DOHH2 (cell line): Measurements from ENCODE around the gene TMEM229A.

Source experiments
- H3F3A ChIP-seq: fragments of 200-600 bp; sonication (generic), shearing (Covaris generic); 2 replicates; pipeline ENCODE4 v1.6.0; 2016; ENCODE audit warnings: antibody characterized with exemption, mild to moderate bottlenecking; ENCODE audit not compliant: control insufficient read depth, insufficient read depth
- H3K27ac ChIP-seq: fragments of 200-600 bp; sonication (generic); 2 replicates; pipeline ENCODE4 v1.5.1; 2014; ENCODE audit warnings: low read depth, mild to moderate bottlenecking, low read length, moderate library complexity
- H3K27me3 ChIP-seq: fragments of 200-600 bp; sonication (generic); 2 replicates; pipeline ENCODE4 v1.6.1; 2014; ENCODE audit warnings: mild to moderate bottlenecking, low read length, mixed read lengths; ENCODE audit not compliant: control insufficient read depth
- H3K36me3 ChIP-seq: fragments of 200-600 bp; sonication (generic); 2 replicates; pipeline ENCODE4 v1.6.1; 2014; ENCODE audit warnings: mild to moderate bottlenecking, low read length, moderate library complexity, mixed read lengths; ENCODE audit not compliant: control insufficient read depth
- H3K4me1 ChIP-seq: fragments of 200-600 bp; sonication (generic); 2 replicates; pipeline ENCODE4 v1.6.1; 2014; ENCODE audit warnings: mild to moderate bottlenecking, low read length, mixed read lengths; ENCODE audit not compliant: control insufficient read depth
- H3K4me2 ChIP-seq: fragments of 200-600 bp; sonication (generic); 2 replicates; pipeline ENCODE4 v1.6.0; 2014; ENCODE audit warnings: mild to moderate bottlenecking, low read length, moderate library complexity
- H3K4me3 ChIP-seq: fragments of 200-600 bp; sonication (generic); 2 replicates; pipeline ENCODE4 v1.5.1; 2014; ENCODE audit warnings: mild to moderate bottlenecking, low read length, mixed read lengths
- H3K79me2 ChIP-seq: fragments of 200-600 bp; sonication (generic); 2 replicates; pipeline ENCODE4 v1.6.1; 2014; ENCODE audit warnings: mild to moderate bottlenecking, low read length, mixed read lengths; ENCODE audit not compliant: control insufficient read depth
- H3K9me2 ChIP-seq: fragments of 200-600 bp; sonication (generic); replicated peaks from 2 replicates; pipeline ENCODE4 v1.6.1; 2014; ENCODE audit warnings: mild to moderate bottlenecking, low read length, mixed read lengths; ENCODE audit not compliant: control insufficient read depth
- H3K9me3 ChIP-seq: fragments of 200-600 bp; sonication (generic); 2 replicates; pipeline ENCODE4 v1.6.1; 2014; ENCODE audit warnings: antibody characterized with exemption, low read length, mixed read lengths; ENCODE audit not compliant: control insufficient read depth, insufficient read depth
- H4K20me1 ChIP-seq: fragments of 200-600 bp; sonication (generic); 2 replicates; pipeline ENCODE4 v1.6.0; 2014; ENCODE audit warnings: low read depth, mild to moderate bottlenecking, antibody characterized with exemption, low read length, moderate library complexity; ENCODE audit not compliant: control insufficient read depth, insufficient read depth
- CTCF ChIP-seq: fragments of 200-600 bp; sonication (generic); IDR thresholded peaks from one replicate; pipeline ENCODE4 v1.5.1; 2014; ENCODE audit warnings: antibody characterized with exemption, mild to moderate bottlenecking, low read depth, low read length; ENCODE audit not compliant: poor library complexity, severe bottlenecking
- EZH2phosphoT487 ChIP-seq: fragments of 200-600 bp; sonication (generic); IDR thresholded peaks from 2 replicates; pipeline ENCODE4 v1.6.1; 2017; ENCODE audit warnings: borderline replicate concordance, mild to moderate bottlenecking, antibody characterized with exemption, low read length, moderate library complexity, mixed read lengths

TMEM229A gene

GRCh38 chr7:124071843-124072242 is 39.0 kb upstream of the TMEM229A start:
- Histone ChIP-seq H3K4me3 (no peak overlapping the region), H3K4me2 (no peak overlapping the region), H3K27ac (no peak overlapping the region), H3K9me2 (no peaks in the 10 kb centered on the region), H3K79me2 (no peaks in the 10 kb centered on the region), H3K36me3 (no peaks in the 10 kb centered on the region), H3K9me3 (no peaks in the 10 kb centered on the region), H3K27me3 (no peaks in the 10 kb centered on the region), H3F3A (no peaks in the 10 kb centered on the region), H3K4me1 (no peaks in the 10 kb centered on the region), H4K20me1 (no peaks in the 10 kb centered on the region)
- TF ChIP-seq EZH2phosphoT487: no peak
- TF ChIP-seq CTCF: no peak

GRCh38 chr7:124062171-124062570 is 29.3 kb upstream of the TMEM229A start:
- no peak overlapping the region for H3K27ac ChIP-seq
- H4K20me1 ChIP-seq: no peaks in the 10 kb centered on the region
- no peaks in the 10 kb centered on the region for H3K27me3 ChIP-seq
- H3K36me3 ChIP-seq: no peaks in the 10 kb centered on the region
- no peak overlapping the region for H3K4me2 ChIP-seq
- no peaks in the 10 kb centered on the region for H3K9me2 ChIP-seq
- H3K79me2 ChIP-seq: no peaks in the 10 kb centered on the region
- no peak overlapping the region for H3K4me3 ChIP-seq
- no peaks in the 10 kb centered on the region for H3K4me1 ChIP-seq
- TF ChIP-seq CTCF: no peak
- TF ChIP-seq EZH2phosphoT487: no peak
- no peaks in the 10 kb centered on the region for H3K9me3 ChIP-seq
- H3F3A ChIP-seq: no peaks in the 10 kb centered on the region

GRCh38 chr7:124060528-124060927 is 27.7 kb upstream of the TMEM229A start:
- Histone ChIP-seq H3K27me3 (no peaks in the 10 kb centered on the region), H3K79me2 (no peaks in the 10 kb centered on the region), H4K20me1 (no peaks in the 10 kb centered on the region), H3F3A (no peaks in the 10 kb centered on the region), H3K36me3 (no peaks in the 10 kb centered on the region), H3K9me2 (no peaks in the 10 kb centered on the region), H3K27ac (no peak overlapping the region), H3K4me2 (no peak overlapping the region), H3K4me3 (no peak overlapping the region), H3K9me3 (no peaks in the 10 kb centered on the region), H3K4me1 (no peaks in the 10 kb centered on the region)
- no peak for TF ChIP-seq EZH2phosphoT487
- TF ChIP-seq CTCF: no peak

GRCh38 chr7:124059375-124059774 is 26.5 kb upstream of the TMEM229A start:
- Histone ChIP-seq H3K4me1 (no peaks in the 10 kb centered on the region), H3K27ac (no peak overlapping the region), H3F3A (no peaks in the 10 kb centered on the region), H3K9me2 (no peaks in the 10 kb centered on the region), H3K27me3 (no peaks in the 10 kb centered on the region), H3K4me2 (no peak overlapping the region), H3K4me3 (no peak overlapping the region), H4K20me1 (no peaks in the 10 kb centered on the region), H3K79me2 (no peaks in the 10 kb centered on the region), H3K9me3 (no peaks in the 10 kb centered on the region), H3K36me3 (no peaks in the 10 kb centered on the region)
- TF ChIP-seq CTCF (no peak), EZH2phosphoT487 (no peak)
